Bronchial epithelial cell (primary cell): ENCODE measurements around the gene CAMK4. TPM values are rescaled to one million over a fixed set of nuclear protein-coding genes. Genes with fewer than 3 reads are reported as not detected.

ENCODE experiments used
- DNase-seq: peaks from one replicate; pipeline ENCODE4 v3.0.0-alpha.2; 2010; ENCODE audit warnings: low read depth
- FAIRE-seq: peaks from 2 replicates; lab custom pipeline; 2011; peaks lifted over from hg19 to GRCh38; lab: Jason Lieb, UNC
- H3K27me3 ChIP-seq: 2 replicates; pipeline ENCODE4 v1.5.1; 2011; ENCODE audit warnings: low read length; ENCODE audit not compliant: control insufficient read depth, insufficient read depth
- H3K36me3 ChIP-seq: 2 replicates; pipeline ENCODE4 v1.5.1; 2011; ENCODE audit warnings: low read length; ENCODE audit not compliant: control insufficient read depth, insufficient read depth
- H3K4me3 ChIP-seq: 2 replicates; pipeline ENCODE4 v1.5.1; 2011; ENCODE audit warnings: mild to moderate bottlenecking, low read depth, low read length, control low read depth
- CTCF ChIP-seq: IDR thresholded peaks from 2 replicates; pipeline ENCODE4 v1.5.1; 2011; ENCODE audit warnings: mild to moderate bottlenecking, moderate library complexity, low read length, control low read depth, inconsistent platforms; ENCODE audit not compliant: insufficient read depth, severe bottlenecking
- total RNA-seq: library from RNA; depleted of rRNA; stranded (reverse); fragments of >200 nt; gene quantifications from 2 replicates; pipeline ENCODE4 v1.2.1, GENCODE V29; 2014

Gene CAMK4
- total RNA-seq, 1 donor from 2014 or later = 0.26 TPM

GRCh38 chr5:111311666-111312065 lies 87.5 kb downstream of the CAMK4 start:
- H3K27me3 ChIP-seq = no peaks in the 10 kb centered on the region
- no peak for TF ChIP-seq CTCF
- no peak for FAIRE-seq

GRCh38 chr5:111313017-111313724 lies 89.0 kb downstream of the CAMK4 start:
- Histone ChIP-seq H3K36me3 (no peaks in the 10 kb centered on the region), H3K27me3 (no peaks in the 10 kb centered on the region), H3K4me3 (no peak overlapping the region)
- no peak for TF ChIP-seq CTCF
- no peak for DNase-seq
- FAIRE-seq = no peak

More at GRCh38 chr5:111311666-111312065, 87.5 kb downstream of the CAMK4 start:
- DNase-seq = no peak
- Histone ChIP-seq H3K4me3 (no peak overlapping the region), H3K36me3 (no peaks in the 10 kb centered on the region)

GRCh38 chr5:111320953-111321352 lies 96.8 kb downstream of the CAMK4 start:
- no peak for TF ChIP-seq CTCF
- FAIRE-seq (no peak), DNase-seq (no peak)
- Histone ChIP-seq H3K27me3 (no peaks in the 10 kb centered on the region), H3K4me3 (no peak overlapping the region), H3K36me3 (no peaks in the 10 kb centered on the region)

- Histone ChIP-seq H3K27me3 (no peaks in the 10 kb centered on the region), H3K36me3 (no peaks in the 10 kb centered on the region), H3K4me3 (no peak overlapping the region)
- no peak for TF ChIP-seq CTCF
- no peak for DNase-seq
- FAIRE-seq = no peak
Measured at GRCh38 chr5:111321376-111321775, 97.2 kb downstream of the CAMK4 start.

GRCh38 chr5:111326551-111326950 lies 102.4 kb downstream of the CAMK4 start:
- Histone ChIP-seq H3K27me3 (no peaks in the 10 kb centered on the region), H3K4me3 (no peak overlapping the region), H3K36me3 (no peaks in the 10 kb centered on the region)
- no peak for FAIRE-seq
- peak; percentile 5 for DNase-seq
- TF ChIP-seq CTCF = no peak

- FAIRE-seq (no peak), DNase-seq (peak; percentile 47)
- no peaks in the 10 kb centered on the region for H3K36me3 ChIP-seq
- no peak for TF ChIP-seq CTCF
- no peak overlapping the region for H3K4me3 ChIP-seq
- H3K27me3 ChIP-seq = no peaks in the 10 kb centered on the region
Measured at GRCh38 chr5:111337133-111337532, 112.9 kb downstream of the CAMK4 start.
